ENCODE results near the gene SH3RF2.

GRCh38 chr5:146111409-146111808 is 175.0 kb downstream of the SH3RF2 start:
- TF ChIP-seq, protein P1, sequence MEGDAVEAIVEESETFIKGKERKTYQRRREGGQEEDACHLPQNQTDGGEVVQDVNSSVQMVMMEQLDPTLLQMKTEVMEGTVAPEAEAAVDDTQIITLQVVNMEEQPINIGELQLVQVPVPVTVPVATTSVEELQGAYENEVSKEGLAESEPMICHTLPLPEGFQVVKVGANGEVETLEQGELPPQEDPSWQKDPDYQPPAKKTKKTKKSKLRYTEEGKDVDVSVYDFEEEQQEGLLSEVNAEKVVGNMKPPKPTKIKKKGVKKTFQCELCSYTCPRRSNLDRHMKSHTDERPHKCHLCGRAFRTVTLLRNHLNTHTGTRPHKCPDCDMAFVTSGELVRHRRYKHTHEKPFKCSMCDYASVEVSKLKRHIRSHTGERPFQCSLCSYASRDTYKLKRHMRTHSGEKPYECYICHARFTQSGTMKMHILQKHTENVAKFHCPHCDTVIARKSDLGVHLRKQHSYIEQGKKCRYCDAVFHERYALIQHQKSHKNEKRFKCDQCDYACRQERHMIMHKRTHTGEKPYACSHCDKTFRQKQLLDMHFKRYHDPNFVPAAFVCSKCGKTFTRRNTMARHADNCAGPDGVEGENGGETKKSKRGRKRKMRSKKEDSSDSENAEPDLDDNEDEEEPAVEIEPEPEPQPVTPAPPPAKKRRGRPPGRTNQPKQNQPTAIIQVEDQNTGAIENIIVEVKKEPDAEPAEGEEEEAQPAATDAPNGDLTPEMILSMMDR (IDR thresholded peaks at IDR 0.05), result no peak
- TF ChIP-seq POLR2A (IDR thresholded peaks at IDR 0.05), result no peak

Measured in uterus (tissue), 2 donors.